GM21360 (cell line): ENCODE data around the gene PID1.

ENCODE experiments used
- ATAC-seq: cut with Tn5 transposase; IDR thresholded peaks from one replicate; pipeline ENCODE4 v1.9.1; 2021; ENCODE audit warnings: mild to moderate bottlenecking, moderate library complexity; ENCODE audit not compliant: unreplicated experiment

Gene PID1

GRCh38 chr2:229261599-229261998 lies 9.5 kb downstream of the PID1 start:
- ATAC-seq, result no peak

- no peak for ATAC-seq
These were observed 10.0 kb downstream of the PID1 start for GRCh38 chr2:229261076-229261475.

- no peak for ATAC-seq
These were observed 13.1 kb downstream of the PID1 start for GRCh38 chr2:229257985-229258384.

GRCh38 chr2:229256376-229256775 lies 14.7 kb downstream of the PID1 start:
- no peak for ATAC-seq

- no peak for ATAC-seq
These were observed 16.9 kb downstream of the PID1 start for GRCh38 chr2:229254206-229254605.

GRCh38 chr2:229252996-229253395 lies 18.1 kb downstream of the PID1 start:
- no peak for ATAC-seq

GRCh38 chr2:229252280-229252679 lies 18.8 kb downstream of the PID1 start:
- ATAC-seq, result no peak

GRCh38 chr2:229249536-229249935 lies 21.6 kb downstream of the PID1 start:
- no peak for ATAC-seq

GRCh38 chr2:229246334-229246733 lies 24.8 kb downstream of the PID1 start:
- no peak for ATAC-seq

- ATAC-seq, result no peak
These were observed 26.1 kb downstream of the PID1 start for GRCh38 chr2:229244975-229245374.

GRCh38 chr2:229243890-229244560 lies 27.1 kb downstream of the PID1 start:
- ATAC-seq, result no peak

GRCh38 chr2:229240984-229241491 lies 30.0 kb downstream of the PID1 start:
- no peak for ATAC-seq

GRCh38 chr2:229239021-229239420 lies 32.1 kb downstream of the PID1 start:
- ATAC-seq, result no peak

- no peak for ATAC-seq
These were observed 33.8 kb downstream of the PID1 start for GRCh38 chr2:229237270-229237669.

GRCh38 chr2:229235131-229235914 lies 35.8 kb downstream of the PID1 start:
- no peak for ATAC-seq

GRCh38 chr2:229231885-229232284 lies 39.2 kb downstream of the PID1 start:
- ATAC-seq, result no peak

- ATAC-seq, result no peak
These were observed 39.7 kb downstream of the PID1 start for GRCh38 chr2:229231328-229231868.

- ATAC-seq, result no peak
These were observed 40.2 kb downstream of the PID1 start for GRCh38 chr2:229230911-229231310.

GRCh38 chr2:229230256-229230655 lies 40.8 kb downstream of the PID1 start:
- ATAC-seq, result no peak

GRCh38 chr2:229226382-229226781 lies 44.7 kb downstream of the PID1 start:
- no peak for ATAC-seq

GRCh38 chr2:229223107-229223506 lies 48.0 kb downstream of the PID1 start:
- ATAC-seq, result no peak

GRCh38 chr2:229221641-229222040 lies 49.4 kb downstream of the PID1 start:
- ATAC-seq, result no peak
